ENCODE results near the gene HENMT1.
A peak's percentile ranks its signal among the peaks of the same experiment; 100 is the strongest.
"Not testable (repeated sequence)": the region's sequence is repeated elsewhere in the genome, so short reads cannot be mapped to it uniquely, and the experiment has no call there.

Gene HENMT1

GRCh38 chr1:108661030-108661609 is at the start of gene HENMT1:
Gene HENMT1 (minus strand): TSS chr1:108661093. CDS start chr1:108659884, 1,209 bp downstream.
- DNase-seq (ENCODE audit: low read depth in 2 of 2, low spot score in 1 of 2), result peak; percentile 47 to 55

DNA sequence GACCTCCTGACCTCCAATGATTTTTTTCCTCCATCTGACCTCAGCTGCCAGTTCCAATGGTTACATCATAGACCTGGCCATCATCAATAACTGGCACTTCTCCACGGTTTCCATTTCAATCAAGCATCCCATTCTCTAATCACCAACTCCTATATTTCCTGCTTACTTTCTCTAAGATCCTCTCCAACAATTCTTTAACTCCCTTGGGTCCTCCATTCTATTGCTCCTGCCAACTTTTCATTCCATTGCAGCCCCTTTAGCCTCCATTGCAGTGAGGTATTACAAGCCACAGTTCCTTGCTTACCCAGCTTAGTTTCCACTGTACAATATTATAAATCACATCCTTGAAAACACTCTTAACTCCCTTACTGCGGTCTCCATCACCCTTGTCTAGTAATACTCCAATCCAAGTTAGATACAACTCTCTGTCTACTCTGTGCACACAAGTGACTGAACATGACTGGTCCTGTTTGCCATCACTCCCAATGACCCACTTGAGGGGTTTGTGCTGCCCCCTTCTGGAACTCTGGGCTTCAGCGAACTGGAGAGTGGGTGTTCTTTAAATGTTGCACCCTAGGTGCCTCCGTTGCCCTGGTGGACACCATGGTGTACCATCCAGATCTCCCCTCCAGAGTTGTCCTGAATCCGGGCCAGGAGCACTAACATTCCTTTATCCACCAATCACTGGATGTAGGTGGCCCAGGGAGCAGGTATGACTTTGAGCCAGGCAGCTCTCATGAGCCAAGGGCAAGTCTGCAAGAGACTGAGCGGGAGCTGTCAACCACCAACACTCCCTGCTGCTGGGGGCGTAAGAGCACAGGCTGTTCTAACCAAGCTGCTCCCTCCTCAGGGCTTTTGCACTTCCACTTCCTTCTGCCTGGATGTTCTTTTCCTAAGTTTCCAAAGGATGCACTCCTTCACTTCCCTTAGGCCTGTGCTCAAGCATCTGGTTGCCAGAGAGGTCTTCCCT is 48.1 kb upstream of the HENMT1 start:
- peak; percentile 24 to 29 for DNase-seq (ENCODE audit: low read depth in 2 of 2, low spot score in 1 of 2)

GRCh38 chr1:108706643-108707042 is 45.8 kb upstream of the HENMT1 start:
- no peak for DNase-seq (ENCODE audit: low read depth in 2 of 2, low spot score in 1 of 2)

GRCh38 chr1:108704496-108704895 is 43.6 kb upstream of the HENMT1 start:
- DNase-seq (ENCODE audit: low read depth in 2 of 2, low spot score in 1 of 2), result no peak

GRCh38 chr1:108703939-108704338 is 43.0 kb upstream of the HENMT1 start:
- DNase-seq (ENCODE audit: low read depth in 2 of 2, low spot score in 1 of 2), result no peak

GRCh38 chr1:108702109-108702508 is 41.2 kb upstream of the HENMT1 start:
- not testable (repeated sequence) for DNase-seq (ENCODE audit: low read depth in 2 of 2, low spot score in 1 of 2)

DNA sequence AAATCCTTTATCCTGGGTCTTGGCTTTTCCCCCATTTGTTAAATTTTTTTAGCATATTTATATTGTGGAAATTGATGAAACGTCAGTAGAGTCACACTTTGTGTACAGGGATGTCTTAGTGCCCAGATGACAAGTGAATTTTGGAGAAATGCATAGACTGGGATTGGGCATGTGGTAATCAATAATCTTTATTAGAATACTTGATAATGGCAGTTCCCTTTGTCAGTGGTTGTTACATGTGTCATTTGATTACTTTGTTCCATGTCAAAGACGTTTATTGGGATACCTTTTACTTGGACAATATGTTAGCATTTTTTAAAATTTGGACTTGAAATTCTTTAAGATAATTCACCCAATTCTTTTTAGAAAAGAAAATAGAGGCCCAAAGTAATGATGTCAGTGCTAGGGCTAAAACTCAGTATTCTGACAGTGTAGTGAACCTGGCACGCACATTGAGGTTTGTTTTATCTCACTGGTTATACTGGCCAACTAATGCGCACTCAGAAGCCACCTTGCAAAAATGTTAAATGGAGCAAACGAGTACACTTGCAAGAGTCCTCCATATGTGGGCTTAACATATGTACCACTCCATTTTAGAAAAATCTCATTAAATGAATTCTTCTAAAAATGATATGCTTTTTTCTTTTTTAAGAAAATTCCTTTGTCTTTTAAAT is 40.4 kb upstream of the HENMT1 start:
- no peak for DNase-seq (ENCODE audit: low read depth in 2 of 2, low spot score in 1 of 2)

GRCh38 chr1:108699375-108700332 is 38.8 kb upstream of the HENMT1 start:
- no peak for DNase-seq (ENCODE audit: low read depth in 2 of 2, low spot score in 1 of 2)

- no peak for DNase-seq (ENCODE audit: low read depth in 2 of 2, low spot score in 1 of 2)
Observed at GRCh38 chr1:108695535-108695934, 34.6 kb upstream of the HENMT1 start.

GRCh38 chr1:108692724-108693655 is 32.1 kb upstream of the HENMT1 start:
- peak; percentile 42 to 48 for DNase-seq (ENCODE audit: low read depth in 2 of 2, low spot score in 1 of 2)

GRCh38 chr1:108691942-108692723 is 31.2 kb upstream of the HENMT1 start, which contains the start of gene PRPF38B:
Gene PRPF38B (plus strand): TSS chr1:108692310. CDS start chr1:108692592, 282 bp downstream.
- DNase-seq (ENCODE audit: low read depth in 2 of 2, low spot score in 1 of 2), result peak; percentile 88 to 89

- DNase-seq (ENCODE audit: low read depth in 2 of 2, low spot score in 1 of 2), result no peak
Observed at GRCh38 chr1:108691128-108691941, 30.4 kb upstream of the HENMT1 start.

- no peak for DNase-seq (ENCODE audit: low read depth in 2 of 2, low spot score in 1 of 2)
Observed at GRCh38 chr1:108686614-108687313, 25.9 kb upstream of the HENMT1 start.

- no peak for DNase-seq (ENCODE audit: low read depth in 2 of 2, low spot score in 1 of 2)
Observed at GRCh38 chr1:108685529-108685928, 24.6 kb upstream of the HENMT1 start.

DNA sequence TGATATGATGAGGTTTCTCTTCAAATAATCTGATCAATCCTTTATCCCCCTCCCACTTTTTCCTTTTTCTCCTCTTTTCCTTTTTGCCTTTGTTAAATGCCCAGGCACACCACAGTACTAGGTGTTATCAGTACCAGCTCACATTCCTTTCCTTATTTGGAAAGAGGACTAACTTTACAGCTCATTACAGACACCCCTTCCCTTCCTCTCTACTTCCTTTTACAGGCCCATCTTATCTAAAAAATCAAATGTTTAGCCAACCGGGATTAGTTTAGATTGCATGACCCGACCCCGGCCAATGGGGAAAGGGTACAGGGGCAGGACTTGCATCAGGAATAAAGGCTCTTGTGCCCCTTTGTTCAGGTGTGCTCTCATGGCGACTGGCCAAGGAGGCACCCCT is 20.8 kb upstream of the HENMT1 start:
- DNase-seq (ENCODE audit: low read depth in 2 of 2, low spot score in 1 of 2), result not testable (repeated sequence)

DNA sequence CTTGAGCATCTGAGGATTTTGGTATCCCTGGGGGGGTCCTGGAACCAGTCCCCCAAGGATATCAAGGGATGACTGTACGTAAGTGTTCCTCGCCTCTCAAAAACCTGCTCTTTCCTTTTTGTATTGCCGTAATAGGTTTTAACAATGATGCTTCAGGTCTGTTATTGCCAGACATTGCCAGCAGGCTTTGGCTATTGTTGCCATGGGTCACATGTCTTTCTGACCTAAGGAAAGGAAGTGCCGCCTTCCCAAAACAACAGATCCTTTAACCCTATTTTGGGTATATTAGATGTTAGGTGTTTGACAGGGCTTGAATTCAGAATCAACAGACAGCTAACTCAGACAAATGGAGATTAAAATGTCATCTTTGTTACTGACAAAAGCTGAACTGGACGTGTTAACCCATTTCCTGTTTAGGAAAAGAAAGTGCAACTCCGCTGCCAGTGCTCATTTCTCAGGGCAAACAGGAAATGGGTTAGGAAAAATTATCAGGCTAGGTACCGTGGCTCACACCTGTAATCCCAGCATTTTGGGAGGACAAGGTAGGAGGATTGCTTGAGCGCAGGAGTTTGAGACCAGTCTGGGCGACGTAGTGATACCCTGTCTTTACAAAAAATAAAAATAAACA is 18.8 kb upstream of the HENMT1 start:
- no peak for DNase-seq (ENCODE audit: low read depth in 2 of 2, low spot score in 1 of 2)

- DNase-seq (ENCODE audit: low read depth in 2 of 2, low spot score in 1 of 2), result no peak
Observed at GRCh38 chr1:108678706-108679105, 17.8 kb upstream of the HENMT1 start.
